Activated naive CD4-positive, alpha-beta T cell treated with anti-CD3 and anti-CD28 coated beads for 36 hours (primary cell): ENCODE data around the gene CXCL12. TPM values are rescaled to one million over a fixed set of nuclear protein-coding genes. Genes with fewer than 3 reads are reported as not detected.

Experiments used
- CTCF ChIA-PET: fragments of 350-600 bp; sonication (Branson Sonifier 250); formaldehyde crosslinking; loops from one replicate; lab custom pipeline; 2021; ENCODE audit warnings: antibody characterized with exemption; lab: Charles Lee
- DNase-seq: peaks from one replicate; pipeline ENCODE4 v3.0.0-alpha.2; 2020
- H3K27ac Mint-ChIP-seq: one replicate; pipeline ENCODE4 v1.8.0; 2021; ENCODE audit warnings: mild to moderate bottlenecking, mixed read lengths
- H3K27me3 Mint-ChIP-seq: one replicate; pipeline ENCODE4 v1.8.0; 2021; ENCODE audit warnings: low read depth, mixed read lengths
- H3K36me3 Mint-ChIP-seq: one replicate; pipeline ENCODE4 v1.8.0; 2021; ENCODE audit warnings: low read depth, mixed read lengths
- H3K4me1 Mint-ChIP-seq: one replicate; pipeline ENCODE4 v1.8.0; 2021; ENCODE audit warnings: low read depth, mixed read lengths
- H3K4me3 Mint-ChIP-seq: one replicate; pipeline ENCODE4 v1.8.0; 2021; ENCODE audit warnings: mild to moderate bottlenecking, moderate library complexity, mixed read lengths
- H3K9me3 Mint-ChIP-seq: one replicate; pipeline ENCODE4 v1.8.0; 2021; ENCODE audit warnings: mixed read lengths
- intact Hi-C: fragments of 100-400 bp; cut with micrococcal nuclease; formaldehyde crosslinking; loops from one replicate; pipeline ENCODE4 v1.15.1; 2023
- total RNA-seq, 2 experiments: library from RNA; stranded (reverse); gene quantifications; one replicate each; pipeline ENCODE4 v1.2.3, GENCODE V29; 2021

Gene CXCL12
- total RNA-seq, 2 experiments from 2014 or later = not detected

GRCh38 chr10:44333511-44333910 is 51.4 kb downstream of the CXCL12 start:
- Mint-ChIP-seq H3K27ac (no peak overlapping the region), H3K9me3 (no peaks in the 10 kb centered on the region), H3K27me3 (peaks cover 7% of the 10 kb centered on the region), H3K4me1 (no peaks in the 10 kb centered on the region), H3K36me3 (no peaks in the 10 kb centered on the region), H3K4me3 (no peak overlapping the region)
- intact Hi-C loops = no loop called here
- CTCF ChIA-PET = no interaction called here
- no peak for DNase-seq

- Mint-ChIP-seq H3K36me3 (no peaks in the 10 kb centered on the region), H3K27ac (no peak overlapping the region), H3K27me3 (peaks cover 7% of the 10 kb centered on the region), H3K9me3 (no peaks in the 10 kb centered on the region), H3K4me1 (no peaks in the 10 kb centered on the region), H3K4me3 (no peak overlapping the region)
- intact Hi-C loops = no loop called here
- no peak for DNase-seq
- CTCF ChIA-PET = no interaction called here
Measured at GRCh38 chr10:44332465-44332864, 52.4 kb downstream of the CXCL12 start.

- H3K4me3 Mint-ChIP-seq = no peak overlapping the region
- no peaks in the 10 kb centered on the region for H3K9me3 Mint-ChIP-seq
- H3K4me1 Mint-ChIP-seq = no peaks in the 10 kb centered on the region
- no peak overlapping the region for H3K27ac Mint-ChIP-seq
- DNase-seq = no peak
- H3K36me3 Mint-ChIP-seq = no peaks in the 10 kb centered on the region
- CTCF ChIA-PET = no interaction called here
- intact Hi-C loops = no loop called here
- peaks cover 9% of the 10 kb centered on the region for H3K27me3 Mint-ChIP-seq
Measured at GRCh38 chr10:44330431-44330830, 54.5 kb downstream of the CXCL12 start.

- no peak for DNase-seq
- CTCF ChIA-PET = no interaction called here
Measured at GRCh38 chr10:44327461-44327860, 57.4 kb downstream of the CXCL12 start.

More at GRCh38 chr10:44327461-44327860, 57.4 kb downstream of the CXCL12 start:
- no peaks in the 10 kb centered on the region for H3K36me3 Mint-ChIP-seq
- H3K9me3 Mint-ChIP-seq = no peaks in the 10 kb centered on the region
- H3K27ac Mint-ChIP-seq = no peak overlapping the region
- no peaks in the 10 kb centered on the region for H3K4me1 Mint-ChIP-seq
- H3K4me3 Mint-ChIP-seq = no peak overlapping the region
- intact Hi-C loops = no loop called here
- H3K27me3 Mint-ChIP-seq = peaks cover 10% of the 10 kb centered on the region
